SK-N-SH (cell line): Measurements from ENCODE around the gene SOX15. TPM values are rescaled to one million over a fixed set of nuclear protein-coding genes. Genes with fewer than 3 reads are reported as not detected.

Experiments
- CTCF ChIA-PET: fragments of 300-600, 350-600 bp; formaldehyde crosslinking; extraction: SDS; loops from one replicate; lab custom pipeline; 2021; lab: Yijun Ruan, JAX
- POLR2A ChIA-PET: fragments of 350-600 bp; sonication (Branson Sonifier 250); formaldehyde crosslinking; extraction: SDS; loops from one replicate; lab custom pipeline; 2020; ENCODE audit warnings: antibody characterized with exemption, inconsistent platforms; lab: Yijun Ruan, JAX
- DNase-seq: peaks from one replicate; pipeline ENCODE4 v3.0.0; 2012
- H2AFZ ChIP-seq: fragments of 200-600 bp; sonication (generic); 2 replicates; pipeline ENCODE4 v1.8.1; 2016; ENCODE audit warnings: antibody characterized with exemption, mild to moderate bottlenecking, low read depth
- H3F3A ChIP-seq: fragments of 200-600 bp; sonication (generic); replicated peaks from 2 replicates; pipeline ENCODE3; 2016; ENCODE audit warnings: antibody characterized with exemption, mild to moderate bottlenecking; ENCODE audit not compliant: insufficient read depth
- H3K27ac ChIP-seq, 2 experiments: fragments of 200-500 bp in 1 of 2; fragments of 200-600 bp in 1 of 2; sonication (Bioruptor generic) in 1 of 2; sonication (generic), shearing (Covaris generic) in 1 of 2; 2 replicates each; pipeline versions ENCODE4 v1.5.1 to v1.6.1; 2014 to 2016; ENCODE audit warnings: low read depth in 2 of 2, inconsistent platforms in 1 of 2, low read length in 1 of 2, mild to moderate bottlenecking in 1 of 2, mixed read lengths in 1 of 2
- H3K27me3 ChIP-seq: fragments of 200-600 bp; sonication (generic), shearing (Covaris generic); 2 replicates; pipeline ENCODE4 v1.6.1; 2016; ENCODE audit warnings: mixed run types; ENCODE audit not compliant: insufficient read depth
- H3K36me3 ChIP-seq, 2 experiments: fragments of 200-500 bp in 1 of 2; fragments of 200-600 bp in 1 of 2; sonication (Bioruptor generic) in 1 of 2; sonication (generic) in 1 of 2; replicated peaks in 1 of 2; 2 replicates each; pipeline versions ENCODE3 to v1.5.1; 2014 to 2016; ENCODE audit warnings: low read length in 1 of 2, mild to moderate bottlenecking in 1 of 2; ENCODE audit not compliant: insufficient read depth in 2 of 2, control insufficient read depth in 1 of 2
- H3K4me1 ChIP-seq, 2 experiments: fragments of 200-500 bp in 1 of 2; fragments of 200-600 bp in 1 of 2; sonication (Bioruptor generic) in 1 of 2; sonication (generic), shearing (Covaris generic) in 1 of 2; 2 replicates each; pipeline versions ENCODE4 v1.5.1 to v1.6.1; 2014 to 2016; ENCODE audit warnings: low read depth in 1 of 2, low read length in 1 of 2, mixed run types in 1 of 2; ENCODE audit not compliant: insufficient read depth in 2 of 2, control insufficient read depth in 1 of 2
- H3K4me2 ChIP-seq: fragments of 200-600 bp; sonication (generic), shearing (Covaris generic); 2 replicates; pipeline ENCODE4 v1.6.1; 2017; ENCODE audit warnings: mixed run types
- H3K4me3 ChIP-seq, 2 experiments: fragments of 200-500 bp in 1 of 2; fragments of 200-600 bp in 1 of 2; sonication (Bioruptor generic) in 1 of 2; sonication (generic), shearing (Covaris generic) in 1 of 2; 2 replicates each; pipeline versions ENCODE4 v1.5.1 to v1.8.1; 2014 to 2016; ENCODE audit warnings: low read depth in 2 of 2, inconsistent platforms in 1 of 2, low read length in 1 of 2, mild to moderate bottlenecking in 1 of 2, mixed read lengths in 1 of 2, moderate library complexity in 1 of 2
- H3K79me2 ChIP-seq: fragments of 200-600 bp; sonication (generic); 2 replicates; pipeline ENCODE4 v1.8.1; 2017; ENCODE audit warnings: mild to moderate bottlenecking; ENCODE audit not compliant: insufficient read depth
- H3K9ac ChIP-seq: fragments of 200-600 bp; sonication (generic); 2 replicates; pipeline ENCODE4 v1.6.1; 2017; ENCODE audit warnings: mixed run types
- H3K9me2 ChIP-seq: fragments of 200-600 bp; sonication (generic); 2 replicates; pipeline ENCODE4 v1.6.1; 2017; ENCODE audit warnings: mixed run types
- H3K9me3 ChIP-seq: fragments of 200-600 bp; sonication (generic); 2 replicates; pipeline ENCODE4 v1.6.1; 2017; ENCODE audit warnings: mixed run types, mild to moderate bottlenecking, moderate library complexity
- H4K20me1 ChIP-seq: fragments of 200-600 bp; sonication (generic); 2 replicates; pipeline ENCODE4 v1.6.1; 2017; ENCODE audit warnings: mild to moderate bottlenecking, mixed run types; ENCODE audit not compliant: insufficient read depth
- FOXJ3 ChIP-seq: sonication (generic); formaldehyde crosslinking; IDR thresholded peaks from 2 replicates; pipeline ENCODE4 v1.5.1; 2020; ENCODE audit warnings: mild to moderate bottlenecking, missing genetic modification reagents
- FOXM1 ChIP-seq: IDR thresholded peaks from 2 replicates; pipeline ENCODE4 v1.4.0; 2012; ENCODE audit warnings: low read depth, mild to moderate bottlenecking
- GABPA ChIP-seq: IDR thresholded peaks from 2 replicates; pipeline ENCODE4 v1.4.0; 2012; ENCODE audit warnings: low read depth, mild to moderate bottlenecking
- JUND ChIP-seq: IDR thresholded peaks from 2 replicates; pipeline ENCODE4 v1.4.0; 2012
- MXI1 ChIP-seq: IDR thresholded peaks from 2 replicates; pipeline ENCODE4 v1.6.1; 2012; ENCODE audit warnings: mild to moderate bottlenecking, low read depth, low read length, improper control_type of control experiment
- NRF1 ChIP-seq: IDR thresholded peaks from 2 replicates; pipeline ENCODE4 v1.6.1; 2012; ENCODE audit warnings: low read depth, mild to moderate bottlenecking, low read length
- SMC3 ChIP-seq: IDR thresholded peaks from 2 replicates; pipeline ENCODE4 v1.6.1; 2012; ENCODE audit warnings: low read depth, low read length, improper control_type of control experiment
- TAF1 ChIP-seq: IDR thresholded peaks from 2 replicates; pipeline ENCODE4 v1.6.1; 2012; ENCODE audit warnings: low read depth, mild to moderate bottlenecking, low read length, moderate library complexity, borderline replicate concordance
- TEAD4 ChIP-seq: IDR thresholded peaks from 2 replicates; pipeline ENCODE4 v1.4.0; 2012; ENCODE audit warnings: mild to moderate bottlenecking, borderline replicate concordance; ENCODE audit not compliant: insufficient read depth
- whole genome bisulfite sequencing: methylation state at CpG from one replicate; pipeline ENCODE4 v1.1.6; 2017; ENCODE audit warnings: low lambda C conversion rate; 5-methylcytosine and 5-hydroxymethylcytosine counted together
- polyA plus RNA-seq, 3 experiments: library from polyadenylated mRNA; depleted of rRNA; stranded (reverse); fragments of >200 nt; gene quantifications; 2 replicates each; pipeline ENCODE4 v1.2.3, GENCODE V29; 2012
- TF ChIP-seq, protein P1 (sequence below): IDR thresholded peaks from 2 replicates; pipeline ENCODE4 v1.4.0; 2012; ENCODE audit warnings: low read depth, borderline replicate concordance
- TF ChIP-seq, protein P2 (sequence below): fragments of 150-350 bp; IDR thresholded peaks from 2 replicates; pipeline ENCODE4 v1.6.1; 2017; ENCODE audit warnings: antibody characterized with exemption, low read length, low read depth, borderline replicate concordance
- TF ChIP-seq, protein P3 (sequence below): IDR thresholded peaks from 2 replicates; pipeline ENCODE4 v1.4.0; 2012; ENCODE audit warnings: low read depth, borderline replicate concordance
- TF ChIP-seq, protein P4 (sequence below): fragments of 200-600 bp; sonication (generic); IDR thresholded peaks from 2 replicates; pipeline ENCODE4 v1.6.1; 2017; ENCODE audit warnings: antibody characterized with exemption, mild to moderate bottlenecking, moderate library complexity
- TF ChIP-seq, protein P5 (sequence below): IDR thresholded peaks from 2 replicates; pipeline ENCODE4 v1.4.0; 2012; ENCODE audit warnings: low read depth
- TF ChIP-seq, protein P6 (sequence below): IDR thresholded peaks from 2 replicates; pipeline ENCODE4; 2012

The SOX15 gene
- polyA plus RNA-seq, 1 of the 3 experiments (the other 2 are of a cell fraction), result 1.3 TPM

DNA sequence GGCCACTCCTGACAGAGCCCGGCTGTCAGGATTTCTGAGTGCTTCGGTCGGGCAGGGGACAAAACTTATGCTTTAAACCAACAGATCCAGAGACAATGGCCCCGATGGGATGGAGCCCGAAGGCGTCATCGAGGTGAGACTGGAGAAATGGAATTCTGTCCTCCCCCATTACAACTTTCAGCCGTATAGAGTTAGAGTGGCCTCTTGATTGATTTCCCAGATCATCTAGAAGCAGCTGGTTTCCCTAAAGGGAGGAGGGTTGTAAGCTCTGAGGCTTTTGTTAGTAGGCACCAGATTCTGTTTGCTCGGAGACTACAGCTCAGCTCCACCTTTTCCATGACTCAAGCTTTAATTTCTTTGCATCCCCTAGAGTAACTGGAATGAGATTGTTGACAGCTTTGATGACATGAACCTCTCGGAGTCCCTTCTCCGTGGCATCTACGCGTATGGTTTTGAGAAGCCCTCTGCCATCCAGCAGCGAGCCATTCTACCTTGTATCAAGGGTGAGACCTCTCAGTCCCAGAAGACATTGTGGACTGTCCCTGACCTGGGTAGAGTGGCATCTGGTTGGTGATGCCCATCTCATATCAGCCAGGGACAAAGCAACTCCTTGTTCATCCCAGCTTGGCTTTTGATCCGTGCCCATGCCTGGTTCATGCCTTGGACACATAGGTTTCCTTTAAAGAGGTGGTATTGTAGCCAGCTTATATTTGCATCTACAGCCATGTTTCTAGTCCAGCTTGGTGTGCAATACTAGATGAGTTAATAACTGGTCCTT lies 15.5 kb downstream of the SOX15 start:
- H3F3A ChIP-seq, result peaks cover 73% of the 10 kb centered on the region
- WGBS, result 9% methylated on average over 14 of the region's 15 CpGs
- POLR2A ChIA-PET, result interaction anchor here (0.8 to 4.3 kb wide), 7 partner anchors 10 to 113 kb away, joined by 3 to 37 read pairs (median 5); partner anchors contain the start of genes MPDU1, SAT2, SENP3 and TNFSF13
- H3K27me3 ChIP-seq, result no peaks in the 10 kb centered on the region
- H3K9me2 ChIP-seq, result no peaks in the 10 kb centered on the region
- H3K4me1 ChIP-seq, result peaks cover 22 to 37% of the 10 kb centered on the region in 2 experiments
- peaks cover 71 to 74% of the 10 kb centered on the region in 2 experiments for H3K36me3 ChIP-seq
- H2AFZ ChIP-seq, result no peak overlapping the region
- TF ChIP-seq, protein P1, sequence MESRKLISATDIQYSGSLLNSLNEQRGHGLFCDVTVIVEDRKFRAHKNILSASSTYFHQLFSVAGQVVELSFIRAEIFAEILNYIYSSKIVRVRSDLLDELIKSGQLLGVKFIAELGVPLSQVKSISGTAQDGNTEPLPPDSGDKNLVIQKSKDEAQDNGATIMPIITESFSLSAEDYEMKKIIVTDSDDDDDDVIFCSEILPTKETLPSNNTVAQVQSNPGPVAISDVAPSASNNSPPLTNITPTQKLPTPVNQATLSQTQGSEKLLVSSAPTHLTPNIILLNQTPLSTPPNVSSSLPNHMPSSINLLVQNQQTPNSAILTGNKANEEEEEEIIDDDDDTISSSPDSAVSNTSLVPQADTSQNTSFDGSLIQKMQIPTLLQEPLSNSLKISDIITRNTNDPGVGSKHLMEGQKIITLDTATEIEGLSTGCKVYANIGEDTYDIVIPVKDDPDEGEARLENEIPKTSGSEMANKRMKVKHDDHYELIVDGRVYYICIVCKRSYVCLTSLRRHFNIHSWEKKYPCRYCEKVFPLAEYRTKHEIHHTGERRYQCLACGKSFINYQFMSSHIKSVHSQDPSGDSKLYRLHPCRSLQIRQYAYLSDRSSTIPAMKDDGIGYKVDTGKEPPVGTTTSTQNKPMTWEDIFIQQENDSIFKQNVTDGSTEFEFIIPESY, result no peak
- no peak for TF ChIP-seq FOXM1
- TF ChIP-seq, protein P2, sequence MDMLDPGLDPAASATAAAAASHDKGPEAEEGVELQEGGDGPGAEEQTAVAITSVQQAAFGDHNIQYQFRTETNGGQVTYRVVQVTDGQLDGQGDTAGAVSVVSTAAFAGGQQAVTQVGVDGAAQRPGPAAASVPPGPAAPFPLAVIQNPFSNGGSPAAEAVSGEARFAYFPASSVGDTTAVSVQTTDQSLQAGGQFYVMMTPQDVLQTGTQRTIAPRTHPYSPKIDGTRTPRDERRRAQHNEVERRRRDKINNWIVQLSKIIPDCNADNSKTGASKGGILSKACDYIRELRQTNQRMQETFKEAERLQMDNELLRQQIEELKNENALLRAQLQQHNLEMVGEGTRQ, result no peak
- TF ChIP-seq, protein P3, sequence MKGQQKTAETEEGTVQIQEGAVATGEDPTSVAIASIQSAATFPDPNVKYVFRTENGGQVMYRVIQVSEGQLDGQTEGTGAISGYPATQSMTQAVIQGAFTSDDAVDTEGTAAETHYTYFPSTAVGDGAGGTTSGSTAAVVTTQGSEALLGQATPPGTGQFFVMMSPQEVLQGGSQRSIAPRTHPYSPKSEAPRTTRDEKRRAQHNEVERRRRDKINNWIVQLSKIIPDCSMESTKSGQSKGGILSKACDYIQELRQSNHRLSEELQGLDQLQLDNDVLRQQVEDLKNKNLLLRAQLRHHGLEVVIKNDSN, result no peak
- TF ChIP-seq TEAD4, result no peak
- TF ChIP-seq, protein P4, sequence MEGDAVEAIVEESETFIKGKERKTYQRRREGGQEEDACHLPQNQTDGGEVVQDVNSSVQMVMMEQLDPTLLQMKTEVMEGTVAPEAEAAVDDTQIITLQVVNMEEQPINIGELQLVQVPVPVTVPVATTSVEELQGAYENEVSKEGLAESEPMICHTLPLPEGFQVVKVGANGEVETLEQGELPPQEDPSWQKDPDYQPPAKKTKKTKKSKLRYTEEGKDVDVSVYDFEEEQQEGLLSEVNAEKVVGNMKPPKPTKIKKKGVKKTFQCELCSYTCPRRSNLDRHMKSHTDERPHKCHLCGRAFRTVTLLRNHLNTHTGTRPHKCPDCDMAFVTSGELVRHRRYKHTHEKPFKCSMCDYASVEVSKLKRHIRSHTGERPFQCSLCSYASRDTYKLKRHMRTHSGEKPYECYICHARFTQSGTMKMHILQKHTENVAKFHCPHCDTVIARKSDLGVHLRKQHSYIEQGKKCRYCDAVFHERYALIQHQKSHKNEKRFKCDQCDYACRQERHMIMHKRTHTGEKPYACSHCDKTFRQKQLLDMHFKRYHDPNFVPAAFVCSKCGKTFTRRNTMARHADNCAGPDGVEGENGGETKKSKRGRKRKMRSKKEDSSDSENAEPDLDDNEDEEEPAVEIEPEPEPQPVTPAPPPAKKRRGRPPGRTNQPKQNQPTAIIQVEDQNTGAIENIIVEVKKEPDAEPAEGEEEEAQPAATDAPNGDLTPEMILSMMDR, result no peak
- no peak for TF ChIP-seq NRF1
- TF ChIP-seq SMC3, result no peak
- no peak for TF ChIP-seq TAF1
- no peak for TF ChIP-seq MXI1
- TF ChIP-seq, protein P5, sequence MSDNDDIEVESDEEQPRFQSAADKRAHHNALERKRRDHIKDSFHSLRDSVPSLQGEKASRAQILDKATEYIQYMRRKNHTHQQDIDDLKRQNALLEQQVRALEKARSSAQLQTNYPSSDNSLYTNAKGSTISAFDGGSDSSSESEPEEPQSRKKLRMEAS, result no peak
- no peak for TF ChIP-seq GABPA
- TF ChIP-seq JUND, result no peak
- TF ChIP-seq, protein P6, sequence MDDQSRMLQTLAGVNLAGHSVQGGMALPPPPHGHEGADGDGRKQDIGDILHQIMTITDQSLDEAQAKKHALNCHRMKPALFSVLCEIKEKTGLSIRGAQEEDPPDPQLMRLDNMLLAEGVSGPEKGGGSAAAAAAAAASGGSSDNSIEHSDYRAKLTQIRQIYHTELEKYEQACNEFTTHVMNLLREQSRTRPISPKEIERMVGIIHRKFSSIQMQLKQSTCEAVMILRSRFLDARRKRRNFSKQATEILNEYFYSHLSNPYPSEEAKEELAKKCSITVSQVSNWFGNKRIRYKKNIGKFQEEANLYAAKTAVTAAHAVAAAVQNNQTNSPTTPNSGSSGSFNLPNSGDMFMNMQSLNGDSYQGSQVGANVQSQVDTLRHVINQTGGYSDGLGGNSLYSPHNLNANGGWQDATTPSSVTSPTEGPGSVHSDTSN, result no peak
- TF ChIP-seq FOXJ3, result no peak
- H3K9ac ChIP-seq, result peak overlapping the region; percentile 100
- H3K79me2 ChIP-seq, result peaks cover 70% of the 10 kb centered on the region
- DNase-seq, result no peak
- peaks cover 61% of the 10 kb centered on the region for H4K20me1 ChIP-seq
- no peaks in the 10 kb centered on the region for H3K9me3 ChIP-seq
- peak overlapping the region; percentile 96 for H3K4me2 ChIP-seq
- H3K4me3 ChIP-seq, result peak overlapping the region; percentile 98 to 100
- H3K27ac ChIP-seq, result peak overlapping the region in 1 of 2 experiments; percentile 92; a peak in 2 of 4 replicates
- CTCF ChIA-PET, result interaction anchor here (1.0 to 5.9 kb wide), 4 partner anchors 13 to 113 kb away, joined by 3 to 40 read pairs (median 6); partner anchors contain the start of genes SENP3 and TP53
